DMS79 (cell line): Measurements from ENCODE around the gene RTKN2.
A peak's percentile ranks its signal among the peaks of the same experiment; 100 is the strongest.
"Not testable (repeated sequence)": the region's sequence is repeated elsewhere in the genome, so short reads cannot be mapped to it uniquely, and the experiment has no call there.

Experiments used
- DNase-seq: peaks from one replicate; lab custom pipeline; 2025; lab: John Stamatoyannopoulos, UW

Gene RTKN2

GRCh38 chr10:62268399-62269114 lies at the start of gene RTKN2:
Gene RTKN2 (minus strand): TSS chr10:62268844. CDS start chr10:62268610, 234 bp downstream.
- DNase-seq = peak; percentile 56

- no peak for DNase-seq
Measured at GRCh38 chr10:62317257-62317656, 48.6 kb upstream of the RTKN2 start.

- DNase-seq = no peak
Measured at GRCh38 chr10:62309254-62309653, 40.6 kb upstream of the RTKN2 start.

GRCh38 chr10:62308101-62308500 lies 39.5 kb upstream of the RTKN2 start:
- no peak for DNase-seq

GRCh38 chr10:62307635-62308034 lies 39.0 kb upstream of the RTKN2 start:
- DNase-seq = no peak

- no peak for DNase-seq
Measured at GRCh38 chr10:62306663-62307062, 38.0 kb upstream of the RTKN2 start.

GRCh38 chr10:62305813-62306212 lies 37.2 kb upstream of the RTKN2 start:
- DNase-seq = no peak

GRCh38 chr10:62303922-62304321 lies 35.3 kb upstream of the RTKN2 start:
- DNase-seq = no peak

GRCh38 chr10:62302760-62303159 lies 34.1 kb upstream of the RTKN2 start:
- no peak for DNase-seq

- no peak for DNase-seq
Measured at GRCh38 chr10:62297857-62298256, 29.2 kb upstream of the RTKN2 start.

- no peak for DNase-seq
Measured at GRCh38 chr10:62284221-62284620, 15.6 kb upstream of the RTKN2 start.

- not testable (repeated sequence) for DNase-seq
Measured at GRCh38 chr10:62281348-62281747, 12.7 kb upstream of the RTKN2 start.

- DNase-seq = not testable (repeated sequence)
Measured at GRCh38 chr10:62280392-62280791, 11.7 kb upstream of the RTKN2 start.

- no peak for DNase-seq
Measured at GRCh38 chr10:62278441-62278910, 9.8 kb upstream of the RTKN2 start.

GRCh38 chr10:62277971-62278370 lies 9.3 kb upstream of the RTKN2 start:
- DNase-seq = no peak

GRCh38 chr10:62270020-62270419 lies 1.4 kb upstream of the RTKN2 start:
- no peak for DNase-seq

- no peak for DNase-seq
Measured at GRCh38 chr10:62268027-62268398, 631 bp downstream of the RTKN2 start.

- DNase-seq = no peak
Measured at GRCh38 chr10:62266611-62267010, 2.0 kb downstream of the RTKN2 start.

- DNase-seq = no peak
Measured at GRCh38 chr10:62266147-62266546, 2.5 kb downstream of the RTKN2 start.

GRCh38 chr10:62264702-62265436 lies 3.8 kb downstream of the RTKN2 start:
- DNase-seq = no peak

GRCh38 chr10:62264126-62264525 lies 4.5 kb downstream of the RTKN2 start:
- DNase-seq = no peak

- no peak for DNase-seq
Measured at GRCh38 chr10:62261666-62262065, 7.0 kb downstream of the RTKN2 start.

GRCh38 chr10:62259998-62260397 lies 8.6 kb downstream of the RTKN2 start:
- DNase-seq = no peak
